Measurements from ENCODE around the gene C12orf43. TPM values are rescaled to one million over a fixed set of nuclear protein-coding genes. Genes with fewer than 3 reads are reported as not detected.

The C12orf43 gene
- total RNA-seq, 1 donor from 2014 or later, result 14.2 TPM

GRCh38 chr12:120980800-120981368 is 35.4 kb downstream of the C12orf43 start:
- no peak for DNase-seq (ENCODE audit: extremely low spot score, unreplicated experiment)

GRCh38 chr12:120979862-120980696 is 36.2 kb downstream of the C12orf43 start:
- no peaks in the 10 kb centered on the region for H3K36me3 Mint-ChIP-seq (ENCODE audit: unreplicated experiment)
- H3K4me3 Mint-ChIP-seq (ENCODE audit: unreplicated experiment), result no peak overlapping the region
- no peak overlapping the region for H3K27ac Mint-ChIP-seq (ENCODE audit: unreplicated experiment)
- DNase-seq (ENCODE audit: extremely low spot score, unreplicated experiment), result no peak
- H3K4me1 Mint-ChIP-seq (ENCODE audit: unreplicated experiment), result no peaks in the 10 kb centered on the region
- no peaks in the 10 kb centered on the region for H3K9me3 Mint-ChIP-seq (ENCODE audit: unreplicated experiment)
- no peaks in the 10 kb centered on the region for H3K27me3 Mint-ChIP-seq (ENCODE audit: unreplicated experiment)
- no peak for TF ChIP-seq CTCF (IDR thresholded peaks at IDR 0.05)

More at GRCh38 chr12:120980800-120981368, 35.4 kb downstream of the C12orf43 start:
- Mint-ChIP-seq H3K9me3 (ENCODE audit: unreplicated experiment) (no peaks in the 10 kb centered on the region), H3K27me3 (ENCODE audit: unreplicated experiment) (no peaks in the 10 kb centered on the region), H3K4me3 (ENCODE audit: unreplicated experiment) (no peak overlapping the region), H3K4me1 (ENCODE audit: unreplicated experiment) (no peaks in the 10 kb centered on the region), H3K27ac (ENCODE audit: unreplicated experiment) (no peak overlapping the region), H3K36me3 (ENCODE audit: unreplicated experiment) (no peaks in the 10 kb centered on the region)
- TF ChIP-seq CTCF (IDR thresholded peaks at IDR 0.05), result no peak

DNA sequence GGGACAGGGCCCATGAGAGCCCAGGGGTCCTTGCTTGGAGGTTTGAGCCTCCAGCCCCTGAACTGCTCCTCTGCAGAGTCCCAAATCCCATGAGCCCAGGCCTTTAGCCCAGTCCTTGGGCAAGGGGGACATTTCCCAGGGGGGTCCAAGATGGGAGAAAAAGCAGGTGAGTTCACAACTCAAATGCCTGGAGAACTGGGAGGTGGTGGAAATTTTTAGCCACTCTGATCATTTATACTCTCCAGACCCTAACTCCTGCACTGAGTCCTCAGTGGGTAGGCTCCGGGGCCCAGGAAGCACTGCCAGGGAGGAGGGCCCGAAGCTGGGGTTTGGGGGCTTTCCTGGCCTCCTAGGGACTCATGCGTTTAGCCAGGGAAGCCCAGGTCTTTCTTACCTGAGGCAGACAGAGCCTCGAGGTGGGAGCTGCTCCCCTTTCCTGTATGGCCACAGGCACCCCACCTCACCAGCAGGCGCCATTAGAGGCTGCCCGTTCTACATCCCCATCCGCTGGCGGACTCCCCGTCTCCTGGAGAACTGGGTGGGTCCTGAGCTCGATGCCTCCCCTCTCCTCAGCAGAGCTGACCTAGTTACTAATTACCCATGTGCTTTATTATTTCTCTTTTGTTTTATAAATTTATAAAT is 36.9 kb downstream of the C12orf43 start:
- Mint-ChIP-seq H3K4me1 (ENCODE audit: unreplicated experiment) (no peaks in the 10 kb centered on the region), H3K36me3 (ENCODE audit: unreplicated experiment) (no peaks in the 10 kb centered on the region), H3K27ac (ENCODE audit: unreplicated experiment) (no peak overlapping the region), H3K27me3 (ENCODE audit: unreplicated experiment) (no peaks in the 10 kb centered on the region), H3K4me3 (ENCODE audit: unreplicated experiment) (no peak overlapping the region), H3K9me3 (ENCODE audit: unreplicated experiment) (no peaks in the 10 kb centered on the region)
- no peak for TF ChIP-seq CTCF (IDR thresholded peaks at IDR 0.05)
- DNase-seq (ENCODE audit: extremely low spot score, unreplicated experiment), result no peak

- H3K36me3 Mint-ChIP-seq (ENCODE audit: unreplicated experiment), result no peaks in the 10 kb centered on the region
- no peaks in the 10 kb centered on the region for H3K9me3 Mint-ChIP-seq (ENCODE audit: unreplicated experiment)
- DNase-seq (ENCODE audit: extremely low spot score, unreplicated experiment), result no peak
- H3K4me3 Mint-ChIP-seq (ENCODE audit: unreplicated experiment), result no peak within 1 kb of the TSS
- TF ChIP-seq CTCF (IDR thresholded peaks at IDR 0.05), result no peak
- no peaks in the 10 kb centered on the region for H3K4me1 Mint-ChIP-seq (ENCODE audit: unreplicated experiment)
- no peak within 1 kb of the TSS for H3K27ac Mint-ChIP-seq (ENCODE audit: unreplicated experiment)
- H3K27me3 Mint-ChIP-seq (ENCODE audit: unreplicated experiment), result no peaks in the 10 kb centered on the region
These were observed 37.7 kb downstream of the C12orf43 start, which contains the start of gene HNF1A for GRCh38 chr12:120978296-120979219. Gene HNF1A (plus strand): TSS chr12:120978543. CDS start chr12:120978769, 226 bp downstream.

Data from osteocyte (in vitro differentiated cells).